ENCODE measurements around the gene TASOR2.

- TF ChIP-seq MXI1 (conservative IDR thresholded peaks at IDR 0.05; ENCODE audit: poor library complexity, severe bottlenecking): no peak
- no peak for TF ChIP-seq REST (IDR thresholded peaks at IDR 0.05; ENCODE audit: borderline replicate concordance)
- no peak for TF ChIP-seq CTCF (IDR thresholded peaks at IDR 0.05; ENCODE audit: poor library complexity, severe bottlenecking)
These were observed 5.6 kb upstream of the TASOR2 start for GRCh38 chr10:5679037-5679435.
